Brain microvascular endothelial cell (primary cell): ENCODE measurements around the gene HMCN1.

Source experiments
- DNase-seq: peaks from one replicate; pipeline ENCODE4 v3.0.0-alpha.2; 2020
- H3K27ac ChIP-seq: fragments of 250-450 bp; sonication (Bioruptor Pico); 2 replicates; pipeline ENCODE4 v1.5.1; 2020; ENCODE audit warnings: mild to moderate bottlenecking, moderate library complexity
- H3K27me3 ChIP-seq: fragments of 250-450 bp; sonication (Bioruptor Pico); replicated peaks from 2 replicates; pipeline ENCODE4 v1.5.1; 2020; ENCODE audit warnings: mild to moderate bottlenecking
- H3K36me3 ChIP-seq: fragments of 250-450 bp; sonication (Bioruptor Pico); replicated peaks from 2 replicates; pipeline ENCODE4 v1.5.1; 2020; ENCODE audit warnings: mild to moderate bottlenecking
- H3K4me3 ChIP-seq: 2 replicates; pipeline ENCODE4 v1.5.1; 2011; ENCODE audit warnings: low read depth, mild to moderate bottlenecking, control low read depth, low read length, moderate library complexity
- in situ Hi-C: cut with HindIII; loops from 2 replicates; pipeline ENCODE4 v1.10.0; 2017; ENCODE audit warnings: low sequenced_read_pairs, low pct_ligation_motif_present
- TF ChIP-seq, protein P1 (sequence below): IDR thresholded peaks from 2 replicates; pipeline ENCODE4 v1.5.1; 2011; ENCODE audit warnings: low read depth, mild to moderate bottlenecking, moderate library complexity, low read length, control low read depth, inconsistent platforms; ENCODE audit errors: missing control alignments

HMCN1 gene

DNA sequence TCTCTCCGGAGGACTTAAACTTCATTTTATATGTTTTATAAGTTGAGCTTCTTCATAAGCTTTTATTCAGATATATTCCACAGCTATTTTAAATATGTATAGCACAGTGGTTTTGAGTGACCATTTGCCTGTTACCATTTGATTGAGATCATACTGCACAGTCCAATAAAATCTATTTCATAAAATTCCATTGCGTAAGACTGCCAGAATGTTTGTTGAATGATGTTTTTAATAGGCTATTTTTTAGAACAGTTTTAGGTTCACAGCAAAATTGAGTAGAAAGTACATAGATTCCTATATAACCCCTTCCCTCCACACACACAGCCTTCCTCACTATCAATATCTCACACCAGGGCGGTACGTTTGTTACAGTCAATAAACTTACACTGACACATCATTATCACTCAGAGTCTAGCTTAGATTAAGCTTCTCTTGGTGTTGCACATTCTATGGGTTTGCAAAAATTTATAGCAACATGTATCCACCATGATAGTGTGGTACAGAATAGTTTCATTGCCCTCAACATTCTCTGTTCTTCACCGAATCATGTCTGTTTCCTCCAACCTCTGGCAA lies 433.0 kb downstream of the HMCN1 start:
- H3K27me3 ChIP-seq = no peaks in the 10 kb centered on the region
- no peak overlapping the region for H3K27ac ChIP-seq
- no peaks in the 10 kb centered on the region for H3K36me3 ChIP-seq
- in situ Hi-C loops = no loop called here
- no peak overlapping the region for H3K4me3 ChIP-seq
- TF ChIP-seq, protein P1, sequence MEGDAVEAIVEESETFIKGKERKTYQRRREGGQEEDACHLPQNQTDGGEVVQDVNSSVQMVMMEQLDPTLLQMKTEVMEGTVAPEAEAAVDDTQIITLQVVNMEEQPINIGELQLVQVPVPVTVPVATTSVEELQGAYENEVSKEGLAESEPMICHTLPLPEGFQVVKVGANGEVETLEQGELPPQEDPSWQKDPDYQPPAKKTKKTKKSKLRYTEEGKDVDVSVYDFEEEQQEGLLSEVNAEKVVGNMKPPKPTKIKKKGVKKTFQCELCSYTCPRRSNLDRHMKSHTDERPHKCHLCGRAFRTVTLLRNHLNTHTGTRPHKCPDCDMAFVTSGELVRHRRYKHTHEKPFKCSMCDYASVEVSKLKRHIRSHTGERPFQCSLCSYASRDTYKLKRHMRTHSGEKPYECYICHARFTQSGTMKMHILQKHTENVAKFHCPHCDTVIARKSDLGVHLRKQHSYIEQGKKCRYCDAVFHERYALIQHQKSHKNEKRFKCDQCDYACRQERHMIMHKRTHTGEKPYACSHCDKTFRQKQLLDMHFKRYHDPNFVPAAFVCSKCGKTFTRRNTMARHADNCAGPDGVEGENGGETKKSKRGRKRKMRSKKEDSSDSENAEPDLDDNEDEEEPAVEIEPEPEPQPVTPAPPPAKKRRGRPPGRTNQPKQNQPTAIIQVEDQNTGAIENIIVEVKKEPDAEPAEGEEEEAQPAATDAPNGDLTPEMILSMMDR = no peak
- DNase-seq = no peak

DNA sequence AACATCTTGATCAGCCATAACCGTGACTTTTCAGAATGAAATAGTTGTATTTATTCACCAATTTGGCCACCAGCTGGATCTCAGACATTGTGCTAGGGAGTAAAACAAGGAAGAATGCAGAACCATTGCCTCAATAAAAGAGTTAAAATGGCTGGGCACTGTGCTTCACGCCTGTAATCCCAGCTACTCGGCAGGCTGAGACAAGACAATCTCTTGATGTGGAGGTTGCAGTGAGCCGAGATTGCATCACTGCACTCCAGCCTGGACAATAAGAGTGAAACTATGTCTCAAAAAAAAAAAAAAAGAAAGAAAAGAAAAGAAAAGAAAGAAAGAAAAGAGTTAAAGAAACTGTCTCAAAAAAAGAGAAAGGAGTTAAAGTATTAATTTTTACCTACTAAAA lies 441.4 kb downstream of the HMCN1 start:
- in situ Hi-C loops = no loop called here
- H3K27me3 ChIP-seq = no peaks in the 10 kb centered on the region
- TF ChIP-seq, protein P1 = no peak
- H3K27ac ChIP-seq = no peak overlapping the region
- H3K4me3 ChIP-seq = no peak overlapping the region
- H3K36me3 ChIP-seq = no peaks in the 10 kb centered on the region
- no peak for DNase-seq

DNA sequence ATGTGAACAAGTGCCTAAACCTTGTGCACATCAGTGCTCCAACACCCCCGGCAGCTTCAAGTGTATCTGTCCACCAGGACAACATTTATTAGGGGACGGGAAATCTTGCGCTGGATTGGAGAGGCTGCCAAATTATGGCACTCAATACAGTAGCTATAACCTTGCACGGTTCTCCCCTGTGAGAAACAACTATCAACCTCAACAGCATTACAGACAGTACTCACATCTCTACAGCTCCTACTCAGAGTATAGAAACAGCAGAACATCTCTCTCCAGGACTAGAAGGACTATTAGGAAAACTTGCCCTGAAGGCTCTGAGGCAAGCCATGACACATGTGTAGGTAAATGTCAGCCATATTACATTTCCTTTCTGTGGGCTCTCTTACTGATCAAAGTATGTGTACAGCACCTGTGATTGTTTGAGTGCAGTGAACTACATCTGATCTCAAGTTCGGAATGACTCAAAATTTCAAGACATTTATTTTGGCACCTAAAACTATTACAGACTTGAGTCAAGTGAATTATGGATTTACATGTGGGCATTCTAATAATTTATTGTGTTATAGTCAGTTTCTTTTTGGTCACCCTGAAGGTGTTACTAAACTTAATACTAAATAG lies 444.3 kb downstream of the HMCN1 start:
- Histone ChIP-seq H3K27ac (no peak overlapping the region), H3K36me3 (no peaks in the 10 kb centered on the region), H3K27me3 (no peaks in the 10 kb centered on the region), H3K4me3 (no peak overlapping the region)
- TF ChIP-seq, protein P1 = no peak
- DNase-seq = no peak
- in situ Hi-C loops = no loop called here

DNA sequence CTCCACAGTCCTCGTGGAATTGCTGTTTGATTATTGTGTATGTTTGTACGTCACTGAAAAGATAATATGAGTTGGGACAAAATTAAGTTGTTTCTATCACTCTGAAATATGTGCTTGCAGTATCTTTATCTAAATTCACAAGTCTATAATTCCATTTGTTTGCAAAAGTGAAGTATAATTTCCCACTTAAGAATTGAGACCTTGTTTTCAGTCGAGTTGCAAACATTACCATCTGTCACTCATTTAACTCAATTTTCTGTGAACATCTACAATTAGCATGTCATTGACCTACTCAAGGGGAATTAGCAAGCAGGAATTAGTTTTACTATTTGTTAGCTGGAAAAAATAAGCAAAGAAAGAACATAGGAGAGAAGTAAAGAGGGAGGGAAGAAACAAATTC lies 445.0 kb downstream of the HMCN1 start:
- Histone ChIP-seq H3K27me3 (no peaks in the 10 kb centered on the region), H3K36me3 (no peaks in the 10 kb centered on the region), H3K27ac (no peak overlapping the region), H3K4me3 (no peak overlapping the region)
- TF ChIP-seq, protein P1 = no peak
- in situ Hi-C loops = no loop called here
- no peak for DNase-seq

DNA sequence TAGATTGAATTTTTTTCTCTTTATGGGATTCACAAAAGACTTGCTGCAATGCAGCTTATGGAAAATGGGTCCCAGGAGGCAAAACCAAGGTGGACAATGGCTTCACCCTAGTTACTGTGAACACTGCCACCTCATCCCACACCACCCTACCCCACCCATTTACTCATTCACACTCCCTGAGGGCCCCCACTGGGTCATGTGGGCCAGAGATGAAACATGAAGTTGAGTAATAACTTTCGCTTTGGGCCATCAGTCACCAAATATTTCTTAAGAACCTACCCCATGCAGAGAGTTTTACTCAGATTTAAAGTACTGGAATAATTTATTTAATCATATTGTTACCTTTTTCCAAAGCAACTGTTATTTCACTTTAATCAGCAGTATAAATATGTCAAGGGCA lies 449.0 kb downstream of the HMCN1 start:
- H3K36me3 ChIP-seq = no peaks in the 10 kb centered on the region
- DNase-seq = peak; percentile 84
- H3K4me3 ChIP-seq = no peak overlapping the region
- in situ Hi-C loops = no loop called here
- H3K27me3 ChIP-seq = no peaks in the 10 kb centered on the region
- TF ChIP-seq, protein P1 = no peak
- peak overlapping the region; percentile 57 for H3K27ac ChIP-seq
